ENCODE data around the gene CLCN4. TPM values are rescaled to one million over a fixed set of nuclear protein-coding genes. Genes with fewer than 3 reads are reported as not detected.

CLCN4 gene
- total and polyA plus RNA-seq, 2 of the 8 experiments (the other 6 are each of a cell fraction or from before 2014, with no cell fraction given), result 3.3 to 11.2 TPM

DNA sequence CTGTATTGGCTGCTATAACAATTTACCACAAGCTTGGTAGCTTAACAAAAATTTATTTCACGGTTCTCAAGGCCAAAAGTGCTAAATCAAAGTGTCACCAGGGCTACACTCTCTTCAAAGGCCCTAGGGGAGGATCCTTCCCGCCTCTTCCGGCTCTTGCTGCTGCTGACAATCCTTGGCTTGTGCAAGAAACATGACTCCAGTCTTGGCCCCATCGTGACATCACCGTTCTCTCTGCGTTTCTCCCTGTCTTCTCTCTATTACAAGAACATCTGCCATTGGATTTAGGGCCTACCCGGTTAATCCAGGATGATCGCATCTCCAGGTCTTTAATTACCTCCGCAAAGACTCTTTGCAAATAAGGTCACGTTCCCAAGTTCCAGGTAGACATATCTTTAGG, 10.4 kb upstream of the CLCN4 start:
- no peak overlapping the region for H3K18ac ChIP-seq (ENCODE audit: extremely low read depth, low read length)
- H3K79me2 ChIP-seq (ENCODE audit: control insufficient read depth in 1 of 2, insufficient read depth in 2 of 2, low read length in 2 of 2), result no peaks in the 10 kb centered on the region
- H4K8ac ChIP-seq (ENCODE audit: extremely low read depth, insufficient read depth, low read length), result no peak overlapping the region
- no peaks in the 10 kb centered on the region for H3K79me1 ChIP-seq (ENCODE audit: low read depth, low read length)
- 91% methylated on average over 9 of the region's 10 CpGs; no CpG with 5 or more reads in 1 of the 2 experiments for WGBS, 2 experiments (ENCODE audit: extremely low coverage in 1 of 2, insufficient coverage in 1 of 2, insufficient read length in 1 of 2, insufficient replicate concordance in 2 of 2, low coverage in 1 of 2, low lambda C conversion rate in 2 of 2, missing lambda C conversion rate in 1 of 2)
- no peak overlapping the region for H3K14ac ChIP-seq (ENCODE audit: insufficient read length)
- no peak overlapping the region for H2BK20ac ChIP-seq (ENCODE audit: low read length)
- DNase-seq (ENCODE audit: low read depth in 1 of 2, low spot score in 2 of 2), result no peak
- no peak overlapping the region for H2BK120ac ChIP-seq (replicated peaks; ENCODE audit: low read depth, low read length)
- H3K4me1 ChIP-seq (replicated peaks in 1 of 4; ENCODE audit: control insufficient read depth in 3 of 4, insufficient read depth in 4 of 4, low read length in 3 of 4), result no peaks in the 10 kb centered on the region
- no peak overlapping the region for H3K56ac ChIP-seq (replicated peaks; ENCODE audit: insufficient read length, low read depth, low read length)
- H3K4me2 ChIP-seq (ENCODE audit: insufficient read depth in 1 of 2, low read depth in 2 of 2, low read length in 2 of 2), result no peak overlapping the region
- CTCF ChIA-PET (ENCODE audit: partially characterized antibody), result no interaction called here
- H3K4me3 ChIP-seq (ENCODE audit: extremely low read depth in 1 of 4, insufficient read depth in 2 of 4, low read depth in 3 of 4, low read length in 4 of 4), result no peak overlapping the region
- H2BK15ac ChIP-seq (ENCODE audit: low read length), result no peak overlapping the region
- no peaks in the 10 kb centered on the region for H3K23me2 ChIP-seq (ENCODE audit: low read depth, low read length)
- no peak overlapping the region for H2AFZ ChIP-seq (ENCODE audit: low read length)
- no peak overlapping the region for H3K4ac ChIP-seq (replicated peaks; ENCODE audit: insufficient read length, low read depth, low read length)
- no peak overlapping the region for H2AK5ac ChIP-seq (ENCODE audit: low read depth, low read length)
- H4K91ac ChIP-seq (replicated peaks; ENCODE audit: insufficient read length, low read length), result no peak overlapping the region
- H3K27me3 ChIP-seq (replicated peaks in 1 of 4; ENCODE audit: control insufficient read depth in 3 of 4, extremely low read depth in 1 of 4, insufficient read depth in 3 of 4, low read length in 3 of 4), result no peaks in the 10 kb centered on the region
- H3K9me3 ChIP-seq (ENCODE audit: insufficient read depth in 2 of 2, low read depth in 1 of 2, low read length in 1 of 2), result no peaks in the 10 kb centered on the region
- H3K36me3 ChIP-seq (ENCODE audit: control insufficient read depth in 2 of 4, insufficient read depth in 4 of 4, low read length in 3 of 4), result peaks cover 0 to 5% (median 2%) of the 10 kb centered on the region in 4 experiments; a peak in 3 of 8 replicates
- H2BK5ac ChIP-seq (ENCODE audit: low read depth, low read length), result no peak overlapping the region
- no peak overlapping the region for H4K5ac ChIP-seq (ENCODE audit: insufficient read length, low read depth, low read length)
- H3K23ac ChIP-seq (ENCODE audit: insufficient read length), result no peak overlapping the region
- no peak for FAIRE-seq
- no peak overlapping the region for H2BK12ac ChIP-seq (ENCODE audit: low read depth, low read length)
- TF ChIP-seq, protein P1, sequence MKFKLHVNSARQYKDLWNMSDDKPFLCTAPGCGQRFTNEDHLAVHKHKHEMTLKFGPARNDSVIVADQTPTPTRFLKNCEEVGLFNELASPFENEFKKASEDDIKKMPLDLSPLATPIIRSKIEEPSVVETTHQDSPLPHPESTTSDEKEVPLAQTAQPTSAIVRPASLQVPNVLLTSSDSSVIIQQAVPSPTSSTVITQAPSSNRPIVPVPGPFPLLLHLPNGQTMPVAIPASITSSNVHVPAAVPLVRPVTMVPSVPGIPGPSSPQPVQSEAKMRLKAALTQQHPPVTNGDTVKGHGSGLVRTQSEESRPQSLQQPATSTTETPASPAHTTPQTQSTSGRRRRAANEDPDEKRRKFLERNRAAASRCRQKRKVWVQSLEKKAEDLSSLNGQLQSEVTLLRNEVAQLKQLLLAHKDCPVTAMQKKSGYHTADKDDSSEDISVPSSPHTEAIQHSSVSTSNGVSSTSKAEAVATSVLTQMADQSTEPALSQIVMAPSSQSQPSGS (IDR thresholded peaks at IDR 0.05; ENCODE audit: low read length), result no peak
- TF ChIP-seq RBBP5 (IDR thresholded peaks at IDR 0.05; ENCODE audit: borderline replicate concordance, low read depth, low read length) (no peak), EZH2 (IDR thresholded peaks at IDR 0.05; ENCODE audit: low read depth, low read length, severe bottlenecking) (no peak), RFX5 (IDR thresholded peaks at IDR 0.05; ENCODE audit: borderline replicate concordance, low read depth, low read length) (no peak), YY1 (IDR thresholded peaks at IDR 0.05; ENCODE audit: low read depth, low read length) (no peak), NRF1 (IDR thresholded peaks at IDR 0.05; ENCODE audit: low read depth, low read length) (no peak), SIX5 (IDR thresholded peaks at IDR 0.05; ENCODE audit: low read depth, low read length) (no peak), CTBP2 (IDR thresholded peaks at IDR 0.05; ENCODE audit: borderline replicate concordance, insufficient read depth, insufficient read length, low read length) (no peak)
- POLR2A ChIA-PET (ENCODE audit: partially characterized antibody), result no interaction called here
- H3K9ac ChIP-seq (replicated peaks in 1 of 4; ENCODE audit: extremely low read depth in 1 of 4, low read depth in 3 of 4, low read length in 3 of 4), result no peak overlapping the region
- no peaks in the 10 kb centered on the region for H4K20me1 ChIP-seq (replicated peaks in 1 of 2; ENCODE audit: control insufficient read depth in 1 of 2, insufficient read depth in 2 of 2, low read length in 2 of 2)
- no peak overlapping the region for H3K27ac ChIP-seq (ENCODE audit: low read depth, low read length)
